Tibial nerve (tissue), 4 donors: Measurements from ENCODE around the gene ETV6.

Source experiments
- EP300 ChIP-seq, 2 donors: sonication (generic); formaldehyde crosslinking; IDR thresholded peaks; one replicate each; pipeline ENCODE4 v1.6.1; 2017; ENCODE audit warnings: antibody characterized with exemption in 2 of 2, mild to moderate bottlenecking in 1 of 2
- POLR2A ChIP-seq, 2 donors: fragments of 450-650 bp; IDR thresholded peaks; one replicate each; pipeline ENCODE4 v1.6.1; 2017; ENCODE audit warnings: antibody characterized with exemption in 2 of 2, mild to moderate bottlenecking in 2 of 2, moderate library complexity in 2 of 2
- TF ChIP-seq, protein P1 (sequence below), 5 experiments: fragments of 200-600 bp in 3 of 5; fragments of 450-650 bp in 2 of 5; sonication (generic) in 3 of 5; IDR thresholded peaks; one replicate each; pipeline ENCODE4 v1.5.1; 2016 to 2019; ENCODE audit warnings: antibody characterized with exemption in 5 of 5, mild to moderate bottlenecking in 3 of 5, moderate library complexity in 2 of 5

DNA sequence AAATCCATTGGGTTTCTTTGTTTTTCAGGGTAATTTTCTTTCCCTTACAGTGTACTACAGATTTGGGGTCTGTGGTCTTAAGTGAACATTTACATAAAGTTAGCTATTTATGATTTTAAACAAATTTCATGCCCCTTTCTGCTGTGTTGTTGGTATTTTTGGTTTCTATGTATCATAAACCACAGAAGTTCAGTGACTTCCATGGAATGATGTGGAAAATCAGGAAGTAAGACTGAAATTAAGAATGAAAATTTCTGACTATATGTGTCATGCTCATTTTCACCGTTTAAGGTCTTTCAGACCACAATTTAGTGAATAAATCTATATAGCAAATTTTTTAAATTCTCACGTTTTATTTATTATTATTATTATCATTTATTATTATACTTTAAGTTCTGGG is 31.7 kb downstream of the ETV6 start:
- no peak for TF ChIP-seq POLR2A (IDR thresholded peaks at IDR 0.05)
- TF ChIP-seq, protein P1, sequence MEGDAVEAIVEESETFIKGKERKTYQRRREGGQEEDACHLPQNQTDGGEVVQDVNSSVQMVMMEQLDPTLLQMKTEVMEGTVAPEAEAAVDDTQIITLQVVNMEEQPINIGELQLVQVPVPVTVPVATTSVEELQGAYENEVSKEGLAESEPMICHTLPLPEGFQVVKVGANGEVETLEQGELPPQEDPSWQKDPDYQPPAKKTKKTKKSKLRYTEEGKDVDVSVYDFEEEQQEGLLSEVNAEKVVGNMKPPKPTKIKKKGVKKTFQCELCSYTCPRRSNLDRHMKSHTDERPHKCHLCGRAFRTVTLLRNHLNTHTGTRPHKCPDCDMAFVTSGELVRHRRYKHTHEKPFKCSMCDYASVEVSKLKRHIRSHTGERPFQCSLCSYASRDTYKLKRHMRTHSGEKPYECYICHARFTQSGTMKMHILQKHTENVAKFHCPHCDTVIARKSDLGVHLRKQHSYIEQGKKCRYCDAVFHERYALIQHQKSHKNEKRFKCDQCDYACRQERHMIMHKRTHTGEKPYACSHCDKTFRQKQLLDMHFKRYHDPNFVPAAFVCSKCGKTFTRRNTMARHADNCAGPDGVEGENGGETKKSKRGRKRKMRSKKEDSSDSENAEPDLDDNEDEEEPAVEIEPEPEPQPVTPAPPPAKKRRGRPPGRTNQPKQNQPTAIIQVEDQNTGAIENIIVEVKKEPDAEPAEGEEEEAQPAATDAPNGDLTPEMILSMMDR (IDR thresholded peaks at IDR 0.05): no peak
- no peak for TF ChIP-seq EP300 (IDR thresholded peaks at IDR 0.05)
